HG03521 (cell line): ENCODE results near the gene RRP12.
"Not testable (repeated sequence)": the region's sequence is repeated elsewhere in the genome, so short reads cannot be mapped to it uniquely, and the experiment has no call there.

ENCODE experiments used
- ATAC-seq: cut with Tn5 transposase; IDR thresholded peaks from one replicate; pipeline ENCODE4 v1.9.1; 2021; ENCODE audit warnings: mild to moderate bottlenecking, moderate library complexity; ENCODE audit not compliant: unreplicated experiment

Gene RRP12

DNA sequence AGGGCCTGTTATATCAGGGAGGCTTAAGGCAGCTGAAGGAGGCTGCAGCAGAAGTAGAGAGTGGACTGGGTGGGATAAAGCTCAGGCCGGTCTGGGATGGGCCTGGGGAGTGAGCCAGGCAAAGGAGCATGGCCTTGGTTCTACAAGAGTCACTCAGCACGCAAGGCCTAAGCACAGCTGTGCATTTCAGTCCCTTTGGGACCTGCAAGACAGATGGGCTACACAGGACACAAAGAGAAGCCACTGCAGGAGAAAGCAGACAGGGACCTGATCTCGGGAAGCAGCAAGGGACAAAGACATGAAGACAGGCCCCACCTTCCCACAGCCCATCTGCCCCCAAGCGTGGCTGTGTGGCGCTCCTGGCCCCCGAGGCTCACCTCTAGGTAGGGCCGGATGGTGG lies 29.4 kb downstream of the RRP12 start:
- no peak for ATAC-seq

GRCh38 chr10:97367126-97367649 lies 34.0 kb downstream of the RRP12 start:
- ATAC-seq, result no peak

DNA sequence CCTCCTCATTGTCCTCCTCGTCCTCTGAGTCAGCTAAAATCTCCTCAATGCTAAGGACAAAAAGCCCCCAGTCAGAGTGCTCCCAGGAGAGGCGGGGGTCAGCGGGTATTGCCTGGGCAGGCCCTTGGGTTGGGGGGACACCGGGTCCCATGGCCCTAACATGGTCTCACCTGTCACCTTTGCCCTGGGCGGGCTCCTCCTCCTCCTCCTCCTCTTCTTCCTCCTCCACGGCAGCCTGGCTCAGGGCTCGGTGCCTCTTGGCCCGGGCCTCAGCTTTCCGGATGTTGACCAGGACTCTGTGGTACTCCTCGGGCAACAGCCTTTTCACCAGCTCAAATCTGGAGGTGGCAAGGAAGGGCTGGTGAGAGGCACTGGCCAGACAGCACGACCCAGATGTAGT lies 34.6 kb downstream of the RRP12 start:
- ATAC-seq, result no peak

- ATAC-seq, result no peak
Observed at GRCh38 chr10:97365761-97366351, 35.3 kb downstream of the RRP12 start.

GRCh38 chr10:97363071-97363470 lies 38.1 kb downstream of the RRP12 start:
- ATAC-seq, result no peak

DNA sequence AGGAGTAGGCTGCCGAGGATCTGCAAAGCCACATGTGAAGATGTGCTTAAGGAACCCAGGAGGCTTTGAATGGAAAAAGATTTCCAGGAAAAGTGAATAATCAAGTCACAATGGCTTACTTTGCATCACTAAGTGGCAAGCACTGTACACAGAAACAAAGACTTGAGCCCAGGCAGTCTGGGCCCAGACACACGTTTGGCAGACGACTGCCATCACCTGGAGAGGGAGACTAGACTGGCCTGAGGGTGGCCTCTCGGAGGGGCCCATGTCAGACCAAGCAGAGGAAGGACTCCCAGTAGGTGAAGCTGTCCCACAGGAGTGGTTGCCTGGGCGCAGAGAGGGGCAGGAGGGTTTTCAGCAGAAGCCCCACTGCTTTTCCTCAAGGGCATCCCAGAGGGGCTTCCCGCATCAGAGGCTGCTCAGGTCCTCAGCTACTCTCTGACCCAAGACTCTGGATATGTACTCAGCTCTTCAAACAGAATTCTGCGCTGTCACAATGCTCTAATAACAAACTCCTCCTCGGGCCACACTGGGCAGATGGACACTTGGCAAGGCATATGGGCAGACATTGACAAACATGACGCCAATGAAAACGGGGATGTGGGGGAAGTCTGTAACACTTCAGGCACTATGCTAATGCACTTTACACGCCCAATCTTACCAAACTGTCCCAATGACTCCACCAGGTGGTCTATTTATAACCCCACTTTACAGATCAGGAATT lies 38.7 kb downstream of the RRP12 start:
- ATAC-seq, result no peak

DNA sequence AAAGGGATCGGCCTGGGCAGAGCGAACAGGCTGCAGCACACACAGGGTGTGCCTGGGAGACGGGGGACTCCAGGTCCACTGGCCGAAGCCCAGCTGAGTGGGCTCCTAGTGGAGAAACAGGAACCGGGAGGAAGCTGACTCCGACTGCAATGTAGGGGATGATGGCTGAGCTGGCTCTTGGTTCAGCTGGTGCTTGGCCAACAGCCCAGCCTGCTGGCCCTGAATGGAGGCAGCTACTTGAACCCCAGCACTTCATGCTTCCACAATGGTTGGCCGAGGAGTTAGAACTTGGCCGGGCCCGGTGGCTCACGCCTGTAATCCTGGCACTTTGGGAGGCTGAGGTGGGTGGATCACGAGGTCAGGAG lies 39.6 kb downstream of the RRP12 start:
- ATAC-seq, result no peak

GRCh38 chr10:97360705-97361536 lies 40.2 kb downstream of the RRP12 start:
- no peak for ATAC-seq

DNA sequence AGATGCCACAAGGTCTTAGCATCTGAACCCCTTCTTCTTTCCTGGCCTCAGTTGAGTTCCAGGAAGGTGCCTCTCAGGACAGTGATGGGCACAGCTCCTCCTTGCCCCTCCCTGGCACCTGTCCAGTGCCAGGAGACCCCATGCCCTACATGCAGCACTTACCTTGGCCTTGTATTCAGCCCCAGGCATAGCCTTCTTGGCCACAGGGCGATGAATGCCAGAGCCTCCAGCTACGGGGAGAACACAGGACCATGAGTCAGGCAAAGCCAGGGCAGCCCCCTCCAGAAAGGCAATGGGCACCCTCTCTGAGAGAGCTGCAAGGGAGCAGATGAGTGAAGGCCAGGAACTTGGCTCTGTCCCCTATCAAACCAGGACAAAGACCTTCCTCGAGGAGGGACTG lies 42.4 kb downstream of the RRP12 start:
- ATAC-seq, result no peak

GRCh38 chr10:97358349-97358748 lies 42.8 kb downstream of the RRP12 start:
- no peak for ATAC-seq

DNA sequence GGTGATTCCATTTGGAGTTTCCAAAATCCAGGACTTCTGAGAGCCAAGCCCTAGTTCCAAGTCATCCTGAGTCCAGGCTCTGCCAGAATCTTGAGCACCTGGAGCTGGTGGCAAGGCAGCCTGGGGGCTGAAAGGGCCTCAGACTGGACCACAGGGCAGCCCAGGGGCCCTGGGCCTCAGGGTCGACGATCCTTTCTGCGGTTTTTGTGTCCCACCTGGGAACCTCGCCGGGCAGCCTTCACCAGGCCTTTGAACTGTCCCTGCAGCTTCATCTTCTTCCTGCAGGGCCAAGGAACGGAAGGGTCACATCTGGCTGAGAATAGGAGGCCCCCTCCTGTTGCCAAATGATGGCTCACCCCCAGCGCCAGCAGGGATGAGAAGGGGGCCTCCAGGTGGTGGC lies 44.2 kb downstream of the RRP12 start:
- no peak for ATAC-seq

DNA sequence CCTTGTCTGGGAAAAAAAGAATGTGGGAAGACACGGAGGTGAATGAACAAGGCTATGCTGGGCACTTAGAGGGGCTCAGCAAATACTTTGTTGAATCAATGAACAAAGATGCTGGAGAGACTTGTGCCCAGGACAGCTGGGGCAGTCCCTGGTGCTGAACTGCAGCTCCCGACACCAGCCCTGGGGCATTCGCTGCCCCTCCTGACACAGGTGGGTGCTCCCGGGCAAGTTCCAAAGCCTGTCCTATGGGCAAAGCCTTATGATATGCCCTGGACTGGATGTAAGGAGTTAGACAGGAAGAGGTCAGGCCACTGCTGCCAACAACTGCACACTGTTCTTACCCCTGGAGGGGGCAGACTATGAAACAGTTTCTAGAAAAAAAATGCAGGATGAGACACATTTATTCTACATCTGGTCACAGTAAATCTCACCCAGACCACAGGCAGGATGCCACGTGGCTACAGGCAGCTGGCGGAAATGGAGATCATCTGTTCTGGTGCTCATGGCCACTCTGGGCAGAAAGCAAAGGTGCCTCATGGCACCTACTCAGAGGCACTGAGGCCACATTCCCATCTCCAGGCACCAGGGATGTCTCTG lies 44.7 kb downstream of the RRP12 start:
- ATAC-seq, result no peak

- no peak for ATAC-seq
Observed at GRCh38 chr10:97355571-97355975, 45.6 kb downstream of the RRP12 start.

- no peak for ATAC-seq
Observed at GRCh38 chr10:97353945-97354344, 47.2 kb downstream of the RRP12 start.

GRCh38 chr10:97349752-97350513 lies 51.2 kb downstream of the RRP12 start:
- no peak for ATAC-seq

GRCh38 chr10:97347317-97347716 lies 53.8 kb downstream of the RRP12 start:
- ATAC-seq, result no peak

DNA sequence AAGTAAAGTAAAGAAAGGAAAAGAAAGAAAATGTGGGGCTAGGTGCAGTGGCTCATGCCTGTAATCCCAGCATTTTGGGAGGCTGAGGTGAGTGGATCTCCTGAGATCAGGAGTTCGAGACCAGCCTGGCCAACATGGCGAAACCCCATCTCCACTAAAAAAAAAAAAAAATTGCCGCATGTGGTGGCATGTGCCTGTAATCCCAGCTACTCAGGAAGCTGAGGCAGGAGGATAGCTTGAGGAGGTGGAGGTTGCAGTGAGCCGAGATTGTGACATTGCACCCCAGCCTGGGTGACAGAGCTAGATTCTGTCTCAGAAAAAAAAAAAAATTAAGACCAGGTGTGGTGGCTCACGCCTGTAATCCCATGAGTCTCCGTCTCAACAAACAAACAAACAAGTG lies 57.5 kb downstream of the RRP12 start:
- not testable (repeated sequence) for ATAC-seq

GRCh38 chr10:97341416-97341815 lies 59.7 kb downstream of the RRP12 start:
- no peak for ATAC-seq

DNA sequence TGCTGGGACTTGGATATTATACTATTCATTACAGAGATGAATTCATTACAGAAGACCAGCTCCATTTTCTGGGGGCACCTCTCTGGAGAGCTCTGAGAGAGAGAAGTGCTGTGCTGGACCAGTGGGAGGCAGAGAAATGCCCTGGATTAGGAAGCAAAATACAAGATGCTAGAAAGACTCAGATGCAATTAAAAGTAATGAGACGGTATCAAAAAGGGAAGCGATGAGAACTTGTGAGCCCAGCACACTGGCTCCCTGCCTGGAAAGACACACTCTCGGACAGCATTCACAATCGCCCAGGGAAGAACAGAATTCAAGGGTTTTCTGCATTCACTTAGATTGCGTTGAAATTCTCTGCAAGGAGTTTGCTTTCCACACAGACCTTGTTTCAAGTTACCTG lies 63.1 kb downstream of the RRP12 start:
- ATAC-seq, result no peak

DNA sequence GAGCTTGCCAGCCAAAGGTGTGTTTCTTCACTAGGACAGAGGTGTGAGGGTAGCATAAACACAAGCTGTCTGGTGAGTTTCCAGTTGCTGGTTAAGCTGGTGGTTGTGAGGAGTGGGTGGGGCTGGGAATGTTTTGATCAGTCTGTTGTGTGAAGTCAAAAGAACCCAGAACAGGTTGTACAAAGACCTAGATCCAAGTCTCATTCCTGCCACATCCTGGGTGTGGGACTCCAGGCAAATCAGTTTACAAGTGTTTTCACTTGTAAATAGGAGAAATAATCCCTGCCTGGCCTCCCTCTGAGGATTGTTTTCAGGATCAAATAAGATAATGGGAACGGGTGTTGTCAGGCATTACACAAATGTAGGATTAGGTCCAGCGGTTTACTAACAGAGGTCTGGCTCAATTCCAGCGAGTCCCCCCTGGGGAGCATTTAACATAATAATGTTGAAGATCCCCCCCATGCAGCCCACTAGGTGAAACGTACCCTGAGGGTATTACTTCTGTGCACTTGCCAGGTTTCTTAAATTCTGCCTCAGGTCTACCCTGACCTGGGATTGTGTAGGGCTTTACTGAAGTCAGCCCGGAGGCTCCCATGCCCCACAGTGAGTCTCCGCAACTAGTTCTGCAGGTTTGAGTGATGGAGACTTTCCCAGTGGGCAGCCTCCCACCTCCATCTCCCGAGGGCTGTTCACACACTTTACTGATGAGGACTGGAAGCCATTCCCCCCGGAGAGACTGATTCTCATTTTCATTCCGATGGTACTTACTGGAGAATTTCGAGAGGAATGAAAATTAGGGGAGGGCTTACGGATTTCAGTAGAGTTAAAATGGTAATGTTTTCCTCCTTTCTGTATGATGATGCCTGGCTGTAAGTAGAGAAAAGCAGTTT lies 64.0 kb downstream of the RRP12 start:
- ATAC-seq, result no peak
